Ishikawa (cell line): ENCODE data around the gene FAM98B.

Experiments
- CEBPB ChIP-seq: IDR thresholded peaks from 2 replicates; pipeline ENCODE4 v1.6.1; 2012
- CREB1 ChIP-seq: IDR thresholded peaks from 2 replicates; pipeline ENCODE4 v1.6.1; 2012; ENCODE audit warnings: low read depth
- EGR1 ChIP-seq: IDR thresholded peaks from 2 replicates; pipeline ENCODE4 v1.6.1; 2012
- EP300 ChIP-seq: IDR thresholded peaks from 2 replicates; pipeline ENCODE4 v1.6.1; 2012; ENCODE audit warnings: borderline replicate concordance
- FOXM1 ChIP-seq: IDR thresholded peaks from 2 replicates; pipeline ENCODE4 v1.6.1; 2012; ENCODE audit warnings: low read depth, borderline replicate concordance
- NFIC ChIP-seq: IDR thresholded peaks from 2 replicates; pipeline ENCODE4 v1.6.1; 2012
- RAD21 ChIP-seq: IDR thresholded peaks from 2 replicates; pipeline ENCODE4 v1.6.1; 2012; ENCODE audit warnings: low read depth
- TAF1 ChIP-seq: IDR thresholded peaks from 2 replicates; pipeline ENCODE4 v1.6.1; 2012; ENCODE audit warnings: low read depth, mild to moderate bottlenecking
- TCF12 ChIP-seq: IDR thresholded peaks from 2 replicates; pipeline ENCODE4 v1.6.1; 2012; ENCODE audit warnings: low read depth
- YY1 ChIP-seq: IDR thresholded peaks from 2 replicates; pipeline ENCODE4 v1.6.1; 2012; ENCODE audit warnings: low read depth
- ZBTB7A ChIP-seq: IDR thresholded peaks from 2 replicates; pipeline ENCODE4 v1.6.1; 2012; ENCODE audit warnings: low read depth
- TF ChIP-seq, protein P1 (sequence below): IDR thresholded peaks from 2 replicates; pipeline ENCODE4 v1.6.1; 2012
- TF ChIP-seq, protein P2 (sequence below): IDR thresholded peaks from 2 replicates; pipeline ENCODE4 v1.6.1; 2012; ENCODE audit warnings: low read depth, mild to moderate bottlenecking
- TF ChIP-seq, protein P3 (sequence below): IDR thresholded peaks from 2 replicates; pipeline ENCODE4 v1.6.1; 2012

DNA sequence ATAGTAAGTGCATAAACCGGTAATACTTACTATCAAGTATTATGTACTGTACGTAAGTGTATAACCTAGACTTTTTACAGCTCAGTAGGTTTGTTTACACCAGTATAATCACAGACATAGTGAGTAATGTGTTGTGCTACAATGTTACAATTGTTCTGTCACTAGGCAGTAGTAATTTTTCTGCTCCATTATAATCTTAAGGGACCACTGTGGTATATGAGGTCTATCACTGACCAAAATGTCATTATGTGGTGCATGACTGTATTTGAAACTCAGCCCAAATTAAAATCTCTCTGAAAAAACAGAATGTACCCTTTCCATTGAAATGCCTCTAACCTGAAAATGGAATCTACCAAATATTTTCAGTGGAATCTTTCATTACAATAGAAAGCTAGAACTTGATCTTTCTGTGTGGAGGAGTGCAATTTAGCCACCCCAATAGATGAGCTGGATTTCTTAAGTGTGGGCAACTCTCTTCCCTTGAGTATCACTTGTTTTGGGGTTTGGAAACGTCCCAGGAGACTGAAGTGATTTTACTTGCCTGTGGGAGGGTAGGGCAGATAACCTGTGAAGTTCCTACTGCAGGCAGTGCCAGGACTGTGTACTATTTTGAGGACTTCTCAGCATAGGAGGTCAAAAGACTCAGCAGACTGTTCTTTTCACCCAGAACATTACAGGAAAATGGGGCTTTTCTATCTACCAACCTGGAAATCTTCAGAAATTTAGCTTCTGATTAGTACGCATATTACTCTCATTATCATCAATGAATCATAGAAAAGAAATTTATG is 50.9 kb downstream of the FAM98B start:
- TF ChIP-seq YY1 (no peak), EP300 (no peak), CEBPB (no peak), EGR1 (no peak), TCF12 (no peak), TAF1 (no peak), ZBTB7A (no peak), CREB1 (no peak), RAD21 (no peak), FOXM1 (no peak), NFIC (no peak)
- TF ChIP-seq, protein P1, sequence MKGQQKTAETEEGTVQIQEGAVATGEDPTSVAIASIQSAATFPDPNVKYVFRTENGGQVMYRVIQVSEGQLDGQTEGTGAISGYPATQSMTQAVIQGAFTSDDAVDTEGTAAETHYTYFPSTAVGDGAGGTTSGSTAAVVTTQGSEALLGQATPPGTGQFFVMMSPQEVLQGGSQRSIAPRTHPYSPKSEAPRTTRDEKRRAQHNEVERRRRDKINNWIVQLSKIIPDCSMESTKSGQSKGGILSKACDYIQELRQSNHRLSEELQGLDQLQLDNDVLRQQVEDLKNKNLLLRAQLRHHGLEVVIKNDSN, result no peak
- TF ChIP-seq, protein P2, sequence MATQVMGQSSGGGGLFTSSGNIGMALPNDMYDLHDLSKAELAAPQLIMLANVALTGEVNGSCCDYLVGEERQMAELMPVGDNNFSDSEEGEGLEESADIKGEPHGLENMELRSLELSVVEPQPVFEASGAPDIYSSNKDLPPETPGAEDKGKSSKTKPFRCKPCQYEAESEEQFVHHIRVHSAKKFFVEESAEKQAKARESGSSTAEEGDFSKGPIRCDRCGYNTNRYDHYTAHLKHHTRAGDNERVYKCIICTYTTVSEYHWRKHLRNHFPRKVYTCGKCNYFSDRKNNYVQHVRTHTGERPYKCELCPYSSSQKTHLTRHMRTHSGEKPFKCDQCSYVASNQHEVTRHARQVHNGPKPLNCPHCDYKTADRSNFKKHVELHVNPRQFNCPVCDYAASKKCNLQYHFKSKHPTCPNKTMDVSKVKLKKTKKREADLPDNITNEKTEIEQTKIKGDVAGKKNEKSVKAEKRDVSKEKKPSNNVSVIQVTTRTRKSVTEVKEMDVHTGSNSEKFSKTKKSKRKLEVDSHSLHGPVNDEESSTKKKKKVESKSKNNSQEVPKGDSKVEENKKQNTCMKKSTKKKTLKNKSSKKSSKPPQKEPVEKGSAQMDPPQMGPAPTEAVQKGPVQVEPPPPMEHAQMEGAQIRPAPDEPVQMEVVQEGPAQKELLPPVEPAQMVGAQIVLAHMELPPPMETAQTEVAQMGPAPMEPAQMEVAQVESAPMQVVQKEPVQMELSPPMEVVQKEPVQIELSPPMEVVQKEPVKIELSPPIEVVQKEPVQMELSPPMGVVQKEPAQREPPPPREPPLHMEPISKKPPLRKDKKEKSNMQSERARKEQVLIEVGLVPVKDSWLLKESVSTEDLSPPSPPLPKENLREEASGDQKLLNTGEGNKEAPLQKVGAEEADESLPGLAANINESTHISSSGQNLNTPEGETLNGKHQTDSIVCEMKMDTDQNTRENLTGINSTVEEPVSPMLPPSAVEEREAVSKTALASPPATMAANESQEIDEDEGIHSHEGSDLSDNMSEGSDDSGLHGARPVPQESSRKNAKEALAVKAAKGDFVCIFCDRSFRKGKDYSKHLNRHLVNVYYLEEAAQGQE, result no peak
- TF ChIP-seq, protein P3, sequence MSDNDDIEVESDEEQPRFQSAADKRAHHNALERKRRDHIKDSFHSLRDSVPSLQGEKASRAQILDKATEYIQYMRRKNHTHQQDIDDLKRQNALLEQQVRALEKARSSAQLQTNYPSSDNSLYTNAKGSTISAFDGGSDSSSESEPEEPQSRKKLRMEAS, result no peak
